Activated CD4-positive, CD25-positive, alpha-beta regulatory T cell (primary cell): ENCODE results near the gene RSL1D1.
A peak's percentile ranks its signal among the peaks of the same experiment; 100 is the strongest.

Experiments
- DNase-seq, 4 experiments: peaks; one replicate each; lab custom pipeline; 2025; lab: John Stamatoyannopoulos, UW

Gene RSL1D1

GRCh38 chr16:11851294-11852091, at the start of gene RSL1D1:
TSS of gene RSL1D1 (minus strand) at chr16:11851542. CDS start at chr16:11851512, 30 bp downstream.
- DNase-seq = peak; percentile 85 to 88 (median 86)

GRCh38 chr16:11901091-11901490, 49.7 kb upstream of the RSL1D1 start:
- DNase-seq = no peak

GRCh38 chr16:11896486-11897176, 45.3 kb upstream of the RSL1D1 start:
- no peak for DNase-seq

GRCh38 chr16:11893571-11893970, 42.2 kb upstream of the RSL1D1 start:
- DNase-seq = no peak

- DNase-seq = no peak
These were observed 41.4 kb upstream of the RSL1D1 start for GRCh38 chr16:11892761-11893160.

- DNase-seq = no peak
These were observed 39.1 kb upstream of the RSL1D1 start for GRCh38 chr16:11890231-11890965.

GRCh38 chr16:11886881-11887280, 35.5 kb upstream of the RSL1D1 start:
- DNase-seq = no peak

- DNase-seq = no peak
These were observed 32.7 kb upstream of the RSL1D1 start for GRCh38 chr16:11884035-11884434.

GRCh38 chr16:11880007-11880406, 28.7 kb upstream of the RSL1D1 start:
- no peak for DNase-seq

- no peak for DNase-seq
These were observed 26.0 kb upstream of the RSL1D1 start for GRCh38 chr16:11877374-11877773.

- DNase-seq = no peak
These were observed 25.0 kb upstream of the RSL1D1 start for GRCh38 chr16:11876306-11876705.

- no peak for DNase-seq
These were observed 24.4 kb upstream of the RSL1D1 start for GRCh38 chr16:11875721-11876120.

GRCh38 chr16:11871193-11871592, 19.9 kb upstream of the RSL1D1 start:
- no peak for DNase-seq

GRCh38 chr16:11870399-11870798, 19.1 kb upstream of the RSL1D1 start:
- no peak for DNase-seq

GRCh38 chr16:11869353-11870228, 18.2 kb upstream of the RSL1D1 start:
- DNase-seq = no peak

- no peak for DNase-seq
These were observed 17.2 kb upstream of the RSL1D1 start for GRCh38 chr16:11868412-11868980.

- DNase-seq = no peak
These were observed 11.1 kb upstream of the RSL1D1 start for GRCh38 chr16:11862489-11862888.

GRCh38 chr16:11857161-11857560, 5.8 kb upstream of the RSL1D1 start:
- DNase-seq = no peak

- DNase-seq = no peak
These were observed 909 bp upstream of the RSL1D1 start for GRCh38 chr16:11852092-11852809.

- DNase-seq = no peak
These were observed 2.5 kb downstream of the RSL1D1 start for GRCh38 chr16:11848842-11849241.

GRCh38 chr16:11844499-11844898, 6.8 kb downstream of the RSL1D1 start:
- no peak for DNase-seq
